HUES6 (cell line): ENCODE results near the gene MCTP2.

ENCODE experiments used
- H3K27ac ChIP-seq: 2 replicates; pipeline ENCODE4 v1.7.0; 2013; ENCODE audit warnings: low read depth, mild to moderate bottlenecking, low read length, inconsistent platforms
- H3K27me3 ChIP-seq: 2 replicates; pipeline ENCODE4 v1.6.1; 2013; ENCODE audit warnings: low read length; ENCODE audit not compliant: control insufficient read depth, insufficient read depth
- H3K36me3 ChIP-seq: 2 replicates; pipeline ENCODE4 v1.6.1; 2013; ENCODE audit warnings: low read length; ENCODE audit not compliant: control insufficient read depth, insufficient read depth
- H3K4me1 ChIP-seq: 2 replicates; pipeline ENCODE4 v1.6.1; 2013; ENCODE audit warnings: low read length; ENCODE audit not compliant: control insufficient read depth, insufficient read depth
- H3K4me3 ChIP-seq: 2 replicates; pipeline ENCODE4 v1.5.1; 2013; ENCODE audit warnings: low read depth, low read length
- H3K9ac ChIP-seq: one replicate; pipeline ENCODE4 v1.6.1; 2013; ENCODE audit warnings: mild to moderate bottlenecking, low read length
- H3K9me3 ChIP-seq: 2 replicates; pipeline ENCODE4 v1.6.1; 2013; ENCODE audit warnings: low read depth, low read length; ENCODE audit not compliant: control insufficient read depth, insufficient read depth

The MCTP2 gene

DNA sequence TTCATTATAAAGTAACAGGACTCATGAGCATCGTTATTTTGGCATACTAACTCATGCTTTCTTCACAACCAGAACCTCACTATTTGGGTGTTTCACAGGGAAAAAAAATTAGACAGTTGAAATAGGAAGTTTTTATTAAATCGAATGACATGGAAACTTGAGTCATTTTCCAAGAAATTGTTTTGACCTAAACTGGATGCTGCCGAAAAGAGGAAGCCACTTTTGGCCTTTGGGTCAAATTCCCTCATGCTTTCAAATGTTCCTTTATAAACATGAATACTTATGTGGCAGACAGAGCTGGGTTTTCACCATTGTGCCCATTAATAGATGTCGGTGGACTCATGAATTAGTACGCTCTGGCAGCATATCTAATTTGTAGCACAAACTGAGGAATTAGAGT is 224.9 kb downstream of the MCTP2 start:
- H3K9me3 ChIP-seq = no peaks in the 10 kb centered on the region
- no peaks in the 10 kb centered on the region for H3K27me3 ChIP-seq
- H3K27ac ChIP-seq = no peak overlapping the region
- H3K4me1 ChIP-seq = peaks cover 3% of the 10 kb centered on the region; the same call in 1 of the 2 replicates
- H3K4me3 ChIP-seq = no peak overlapping the region
- H3K9ac ChIP-seq = no peak overlapping the region
- no peaks in the 10 kb centered on the region for H3K36me3 ChIP-seq

DNA sequence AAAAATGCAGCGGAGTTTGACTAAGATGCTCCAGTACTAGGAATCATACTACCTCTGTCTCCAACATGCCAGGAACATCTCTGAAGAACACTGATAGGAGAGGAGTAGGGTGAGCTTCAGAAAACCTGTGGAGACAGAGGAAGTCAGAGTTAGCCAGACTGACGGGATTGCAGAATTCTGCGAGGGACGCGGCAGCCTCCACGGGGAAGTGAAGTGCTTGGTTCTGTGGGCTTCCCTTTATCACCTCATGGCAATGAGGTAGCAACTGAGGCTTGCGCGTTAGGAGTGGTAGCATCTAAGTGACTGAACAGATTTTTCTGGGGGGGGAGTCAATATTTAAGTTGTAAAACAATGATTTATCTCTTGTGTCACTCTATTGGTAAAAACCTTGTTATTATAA is 226.3 kb downstream of the MCTP2 start:
- Histone ChIP-seq H3K9ac (no peak overlapping the region), H3K9me3 (no peaks in the 10 kb centered on the region), H3K27me3 (no peaks in the 10 kb centered on the region), H3K4me3 (no peak overlapping the region), H3K4me1 (peaks cover 3% of the 10 kb centered on the region; the same call in 1 of the 2 replicates), H3K27ac (no peak overlapping the region), H3K36me3 (no peaks in the 10 kb centered on the region)

DNA sequence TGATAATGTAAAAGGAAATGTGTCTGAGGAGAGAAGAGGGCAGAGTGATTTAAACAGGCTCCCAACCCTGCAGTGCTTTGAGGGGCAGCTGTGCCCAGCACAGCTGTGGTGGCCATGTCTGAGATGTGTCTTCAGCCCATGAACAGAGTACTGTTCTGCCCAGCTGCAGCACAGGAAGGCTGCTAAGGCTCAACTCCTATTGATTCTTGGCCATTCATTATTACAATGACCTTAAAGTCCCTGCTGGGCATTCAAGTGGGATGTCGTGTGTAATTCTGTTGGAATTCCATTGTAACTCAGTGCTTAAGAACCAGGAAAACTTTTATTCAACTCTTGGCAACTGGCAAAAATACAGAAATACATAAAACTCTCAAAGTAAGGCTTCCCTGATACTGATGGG is 229.3 kb downstream of the MCTP2 start:
- H3K4me3 ChIP-seq = no peak overlapping the region
- peaks cover 3% of the 10 kb centered on the region; the same call in 1 of the 2 replicates for H3K4me1 ChIP-seq
- no peaks in the 10 kb centered on the region for H3K9me3 ChIP-seq
- H3K27ac ChIP-seq = no peak overlapping the region
- no peaks in the 10 kb centered on the region for H3K27me3 ChIP-seq
- no peaks in the 10 kb centered on the region for H3K36me3 ChIP-seq
- H3K9ac ChIP-seq = no peak overlapping the region

DNA sequence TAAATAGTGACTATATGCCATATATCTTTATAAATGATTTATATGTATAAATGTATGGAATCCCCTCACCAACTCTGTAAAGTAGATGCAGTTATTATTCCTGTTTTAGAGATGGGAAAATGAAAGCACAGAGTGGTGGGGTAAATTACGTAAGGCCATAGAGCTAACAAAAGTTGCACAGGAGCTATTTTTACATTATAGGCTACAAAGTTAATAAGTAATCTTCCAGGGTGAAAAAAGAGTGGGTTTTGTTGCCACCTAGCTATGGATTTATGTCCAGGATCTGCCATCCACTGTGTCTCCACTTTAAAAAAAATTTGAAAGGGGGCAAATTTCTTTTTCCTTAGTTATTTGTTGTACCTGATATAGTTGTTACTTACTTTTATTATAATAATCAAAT is 235.7 kb downstream of the MCTP2 start:
- H3K27ac ChIP-seq = no peak overlapping the region

DNA sequence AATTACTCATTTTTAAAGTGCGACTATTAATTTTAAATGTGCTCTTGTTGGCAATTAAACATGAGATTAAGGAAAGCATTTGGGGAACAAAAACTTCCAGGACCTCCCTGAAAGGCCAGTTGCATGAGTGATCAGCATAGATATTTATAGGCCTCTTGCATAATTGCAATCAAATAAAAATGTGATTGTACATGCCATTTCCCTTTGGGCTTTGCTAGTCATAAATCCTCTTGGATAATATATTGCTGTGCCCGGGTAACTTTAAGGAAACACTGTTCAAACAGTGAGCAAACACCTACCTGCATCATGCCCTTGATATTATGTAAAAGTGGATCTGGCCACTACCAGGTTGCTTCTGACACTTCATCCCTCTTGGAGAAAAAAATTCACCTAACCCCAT is 239.1 kb downstream of the MCTP2 start:
- Histone ChIP-seq H3K27ac (no peak overlapping the region), H3K9me3 (no peaks in the 10 kb centered on the region), H3K4me3 (no peak overlapping the region), H3K27me3 (no peaks in the 10 kb centered on the region), H3K36me3 (no peaks in the 10 kb centered on the region), H3K4me1 (no peaks in the 10 kb centered on the region), H3K9ac (no peak overlapping the region)

More for the DNA sequence above, 235.7 kb downstream of the MCTP2 start:
- H3K4me3 ChIP-seq = no peak overlapping the region
- no peak overlapping the region for H3K9ac ChIP-seq
- no peaks in the 10 kb centered on the region for H3K27me3 ChIP-seq
- H3K9me3 ChIP-seq = no peaks in the 10 kb centered on the region
- no peaks in the 10 kb centered on the region for H3K4me1 ChIP-seq
- H3K36me3 ChIP-seq = no peaks in the 10 kb centered on the region

DNA sequence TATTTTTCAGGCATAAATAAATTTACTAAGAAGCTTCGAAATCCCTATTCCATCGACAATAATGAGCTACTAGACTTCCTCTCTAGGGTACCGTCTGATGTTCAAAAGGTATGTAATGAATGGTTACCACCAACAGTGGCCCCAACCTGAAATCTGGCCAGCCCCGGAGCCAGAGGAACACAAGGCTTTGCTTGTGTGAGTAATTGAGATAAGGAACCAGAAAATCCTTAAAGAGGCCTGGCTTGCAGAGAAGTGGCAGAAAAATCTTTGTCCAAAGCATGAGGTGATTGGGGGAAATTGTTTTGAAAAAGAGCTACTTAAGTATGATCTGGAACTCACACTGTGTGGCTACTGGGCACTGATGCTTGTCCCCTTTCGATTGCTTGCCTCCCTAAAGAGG is 245.3 kb downstream of the MCTP2 start:
- H3K27ac ChIP-seq = no peak overlapping the region
- H3K4me3 ChIP-seq = no peak overlapping the region
- H3K27me3 ChIP-seq = no peaks in the 10 kb centered on the region
- no peaks in the 10 kb centered on the region for H3K9me3 ChIP-seq
- H3K4me1 ChIP-seq = 0 out of 2 replicates have a peak, but pooled peaks cover 6% of the 10 kb centered on the region
- H3K9ac ChIP-seq = no peak overlapping the region
- no peaks in the 10 kb centered on the region for H3K36me3 ChIP-seq

DNA sequence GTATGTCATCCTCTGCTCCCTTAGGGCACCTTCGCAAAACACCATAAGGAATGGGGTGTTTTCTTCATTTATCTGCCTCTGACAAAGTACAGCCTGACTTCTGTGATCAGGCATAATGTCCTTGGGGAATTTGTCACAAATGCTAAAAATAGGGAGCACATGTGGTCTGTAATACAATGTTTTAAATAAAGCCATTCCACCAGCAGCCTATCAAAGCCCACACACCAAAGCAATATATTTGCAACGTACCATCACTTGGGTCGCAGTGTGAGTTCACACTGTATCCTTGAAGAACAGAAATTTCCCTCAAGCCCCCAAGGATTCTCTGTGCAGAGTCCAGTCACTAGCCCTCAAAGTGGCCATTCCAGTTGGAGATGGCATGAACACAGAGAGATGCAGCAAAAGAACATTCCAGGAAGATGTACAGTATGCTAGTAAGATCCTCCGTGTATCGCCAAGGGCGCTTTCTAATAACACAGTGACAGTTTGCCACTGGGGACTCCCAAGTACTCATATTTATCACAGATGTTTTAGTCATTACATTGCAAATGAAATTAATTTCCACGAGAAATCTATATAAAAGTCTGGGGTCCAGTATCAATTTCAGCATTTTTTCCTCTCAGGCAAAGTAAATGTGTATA is 246.7 kb downstream of the MCTP2 start:
- H3K27ac ChIP-seq = no peak overlapping the region
- H3K27me3 ChIP-seq = no peaks in the 10 kb centered on the region
- no peaks in the 10 kb centered on the region for H3K36me3 ChIP-seq
- H3K9me3 ChIP-seq = no peaks in the 10 kb centered on the region
- H3K4me3 ChIP-seq = no peak overlapping the region
- 0 out of 2 replicates have a peak, but pooled peaks cover 6% of the 10 kb centered on the region for H3K4me1 ChIP-seq
- no peak overlapping the region for H3K9ac ChIP-seq

DNA sequence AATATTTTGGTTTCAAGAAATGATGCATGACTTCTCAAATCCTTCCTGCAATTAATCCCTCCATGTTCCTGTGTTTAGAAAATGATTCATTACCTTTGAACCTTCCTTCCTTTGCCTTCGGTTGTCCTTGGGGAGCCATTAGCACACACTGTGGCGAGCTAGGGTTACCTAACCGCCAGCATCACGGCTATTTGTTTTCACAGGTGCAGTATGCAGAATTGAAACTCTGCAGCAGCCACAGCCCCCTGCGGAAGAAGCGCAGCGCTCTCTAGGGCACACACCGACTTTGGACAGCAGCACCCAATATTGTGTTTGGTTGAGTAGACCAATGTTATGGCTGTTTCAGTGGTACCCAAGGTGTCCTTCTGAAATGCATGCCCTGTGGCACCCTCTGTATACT is 247.4 kb downstream of the MCTP2 start:
- no peak overlapping the region for H3K4me3 ChIP-seq
- no peak overlapping the region for H3K9ac ChIP-seq
- no peaks in the 10 kb centered on the region for H3K9me3 ChIP-seq
- H3K27me3 ChIP-seq = no peaks in the 10 kb centered on the region
- H3K36me3 ChIP-seq = no peaks in the 10 kb centered on the region
- H3K4me1 ChIP-seq = 0 out of 2 replicates have a peak, but pooled peaks cover 6% of the 10 kb centered on the region
- H3K27ac ChIP-seq = no peak overlapping the region

DNA sequence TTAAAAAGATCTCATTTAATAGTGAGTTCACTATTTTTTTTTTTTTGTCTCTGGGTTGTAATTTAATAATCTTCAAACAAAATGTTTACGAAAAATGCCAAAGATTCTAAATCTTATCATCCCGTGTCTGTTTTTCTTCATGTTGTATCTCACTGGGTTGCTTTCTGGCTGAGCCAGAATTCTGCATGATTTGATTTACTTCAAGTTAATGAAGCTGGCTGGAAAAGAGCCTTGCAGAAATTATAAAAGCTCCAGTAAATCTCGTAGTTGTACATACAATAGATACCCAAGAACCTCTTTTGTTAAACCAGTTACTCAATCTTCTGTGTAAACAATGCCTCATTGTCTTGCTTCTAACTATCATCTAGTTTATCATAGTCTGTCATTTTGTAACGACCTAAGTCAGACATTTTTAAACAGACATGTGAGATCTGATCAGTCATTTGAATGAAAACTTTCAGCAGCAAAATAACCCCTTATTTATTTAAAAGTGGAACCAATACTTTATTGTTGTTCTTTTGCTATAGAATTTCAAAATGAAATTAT is 249.0 kb downstream of the MCTP2 start:
- Histone ChIP-seq H3K27me3 (no peaks in the 10 kb centered on the region), H3K9me3 (no peaks in the 10 kb centered on the region), H3K9ac (no peak overlapping the region), H3K4me1 (0 out of 2 replicates have a peak, but pooled peaks cover 6% of the 10 kb centered on the region), H3K27ac (no peak overlapping the region), H3K4me3 (no peak overlapping the region), H3K36me3 (no peaks in the 10 kb centered on the region)

DNA sequence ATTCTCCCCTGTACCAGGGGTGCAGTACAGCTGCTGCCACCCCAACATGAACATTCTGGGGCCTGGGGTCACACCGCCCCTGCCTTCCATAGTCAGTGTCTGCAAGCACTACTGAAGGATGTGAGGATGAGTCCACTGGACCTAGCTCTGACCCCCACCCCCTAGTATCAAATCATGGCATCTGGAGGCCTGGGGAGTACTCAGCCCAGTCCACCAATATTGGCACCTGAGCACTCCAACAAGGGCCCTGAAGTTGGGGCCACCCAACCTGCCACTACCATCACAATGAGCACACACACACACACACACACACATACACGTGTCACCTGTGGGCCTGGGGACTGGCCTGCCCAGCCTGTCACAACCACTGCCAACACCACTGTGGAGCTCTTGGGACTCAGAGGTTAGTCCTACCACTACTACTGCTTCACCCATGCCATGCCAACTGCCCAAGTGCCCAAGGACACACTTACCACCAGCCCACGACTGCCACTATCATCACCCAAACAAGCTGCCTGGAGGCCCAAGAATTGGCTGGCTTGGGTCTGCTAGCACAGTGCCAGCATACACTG is 253.9 kb downstream of the MCTP2 start:
- Histone ChIP-seq H3K4me3 (no peak overlapping the region), H3K36me3 (no peaks in the 10 kb centered on the region), H3K9ac (no peak overlapping the region), H3K27me3 (no peaks in the 10 kb centered on the region), H3K4me1 (no peaks in the 10 kb centered on the region), H3K27ac (no peak overlapping the region), H3K9me3 (no peaks in the 10 kb centered on the region)

DNA sequence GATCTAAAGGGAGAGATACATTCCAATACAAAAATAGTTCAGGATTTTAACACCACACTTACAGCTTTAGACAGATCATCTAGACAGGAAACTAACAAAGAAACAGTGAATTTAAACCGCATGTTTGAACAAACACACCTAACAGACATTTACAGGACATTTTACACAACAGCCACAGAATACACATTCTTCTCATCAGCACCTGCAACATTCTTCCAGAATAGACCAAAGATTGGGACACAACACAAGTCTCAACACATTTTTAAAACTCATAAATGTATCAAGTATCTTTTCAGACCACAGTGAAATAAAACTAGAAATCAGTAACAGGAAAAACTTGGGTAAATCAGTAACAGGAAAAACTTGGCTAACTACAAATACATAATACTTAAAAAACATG is 256.3 kb downstream of the MCTP2 start:
- H3K27me3 ChIP-seq = no peaks in the 10 kb centered on the region
- no peaks in the 10 kb centered on the region for H3K9me3 ChIP-seq
- no peaks in the 10 kb centered on the region for H3K36me3 ChIP-seq
- H3K4me1 ChIP-seq = no peaks in the 10 kb centered on the region
- H3K4me3 ChIP-seq = no peak overlapping the region
- H3K9ac ChIP-seq = no peak overlapping the region
- H3K27ac ChIP-seq = no peak overlapping the region
